Measurements from ENCODE around the gene ECE1. TPM values are rescaled to one million over a fixed set of nuclear protein-coding genes. Genes with fewer than 3 reads are reported as not detected.
"Not testable (repeated sequence)": the region's sequence is repeated elsewhere in the genome, so short reads cannot be mapped to it uniquely, and the experiment has no call there.

ECE1 gene
- total and polyA plus RNA-seq, 2 experiments from 2014 or later, result 42.4 to 59.1 TPM

- TF ChIP-seq CTCF (IDR thresholded peaks at IDR 0.05; ENCODE audit: low read depth, low read length), result no peak
- DNase-seq (ENCODE audit: low read depth in 1 of 2, low spot score in 1 of 2), result no peak
Measured at GRCh38 chr1:21206117-21206516, 84.1 kb downstream of the ECE1 start.

DNA sequence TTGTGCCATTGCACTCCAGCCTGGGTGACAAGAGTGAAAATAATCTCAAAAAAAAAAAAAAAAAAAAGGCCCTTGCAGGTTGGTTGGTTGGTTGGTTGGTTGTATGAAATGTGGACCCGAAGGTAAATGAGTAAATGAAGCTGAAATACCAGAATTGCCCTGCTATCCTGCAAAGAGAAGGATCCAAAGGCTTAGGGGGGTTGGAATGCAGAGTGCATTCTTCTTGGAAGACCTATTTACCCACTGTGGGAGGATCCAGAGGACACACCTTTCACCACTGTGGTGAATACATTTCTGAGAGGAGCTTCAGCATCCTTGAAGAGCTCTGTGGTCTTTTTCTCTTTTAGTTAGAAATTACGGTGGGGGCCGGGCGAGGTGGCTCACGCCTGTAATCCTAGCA is 84.8 kb downstream of the ECE1 start:
- no peak for DNase-seq (ENCODE audit: low read depth in 1 of 2, low spot score in 1 of 2)
- Histone ChIP-seq H3K9me3 (ENCODE audit: low read depth) (no peaks in the 10 kb centered on the region), H3K4me1 (ENCODE audit: low read depth) (no peaks in the 10 kb centered on the region), H3K36me3 (no peaks in the 10 kb centered on the region), H3K27me3 (no peaks in the 10 kb centered on the region), H3K4me3 (no peak overlapping the region), H3K27ac (no peak overlapping the region)
- TF ChIP-seq CTCF (IDR thresholded peaks at IDR 0.05; ENCODE audit: low read depth, low read length), result no peak

More at GRCh38 chr1:21206117-21206516, 84.1 kb downstream of the ECE1 start:
- H3K27me3 ChIP-seq, result no peaks in the 10 kb centered on the region
- no peaks in the 10 kb centered on the region for H3K4me1 ChIP-seq (ENCODE audit: low read depth)
- no peak overlapping the region for H3K27ac ChIP-seq
- H3K36me3 ChIP-seq, result no peaks in the 10 kb centered on the region
- no peaks in the 10 kb centered on the region for H3K9me3 ChIP-seq (ENCODE audit: low read depth)
- H3K4me3 ChIP-seq, result no peak overlapping the region

DNA sequence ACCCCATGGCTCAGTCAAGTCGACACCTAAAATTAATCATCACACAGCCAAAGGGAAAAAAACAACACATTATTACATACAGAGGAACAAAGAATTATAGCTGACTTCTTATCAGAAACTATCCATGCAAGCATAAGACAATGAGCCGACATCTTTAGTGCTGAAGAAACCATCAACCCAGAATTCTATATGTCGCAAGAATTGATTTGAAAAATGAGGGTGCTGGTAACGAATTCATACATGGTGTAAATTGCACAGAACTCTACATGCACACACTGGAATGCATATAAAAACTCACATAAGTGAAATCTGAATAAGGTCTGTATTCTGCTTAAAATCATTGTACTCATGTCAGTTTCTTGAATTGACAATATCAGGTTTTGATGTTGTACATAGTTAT is 88.6 kb downstream of the ECE1 start:
- Histone ChIP-seq H3K27ac (no peak overlapping the region), H3K9me3 (ENCODE audit: low read depth) (no peaks in the 10 kb centered on the region), H3K4me1 (ENCODE audit: low read depth) (no peaks in the 10 kb centered on the region), H3K27me3 (peaks cover 3% of the 10 kb centered on the region), H3K36me3 (no peaks in the 10 kb centered on the region), H3K4me3 (no peak overlapping the region)
- DNase-seq (ENCODE audit: low read depth in 1 of 2, low spot score in 1 of 2), result no peak
- no peak for TF ChIP-seq CTCF (IDR thresholded peaks at IDR 0.05; ENCODE audit: low read depth, low read length)

DNA sequence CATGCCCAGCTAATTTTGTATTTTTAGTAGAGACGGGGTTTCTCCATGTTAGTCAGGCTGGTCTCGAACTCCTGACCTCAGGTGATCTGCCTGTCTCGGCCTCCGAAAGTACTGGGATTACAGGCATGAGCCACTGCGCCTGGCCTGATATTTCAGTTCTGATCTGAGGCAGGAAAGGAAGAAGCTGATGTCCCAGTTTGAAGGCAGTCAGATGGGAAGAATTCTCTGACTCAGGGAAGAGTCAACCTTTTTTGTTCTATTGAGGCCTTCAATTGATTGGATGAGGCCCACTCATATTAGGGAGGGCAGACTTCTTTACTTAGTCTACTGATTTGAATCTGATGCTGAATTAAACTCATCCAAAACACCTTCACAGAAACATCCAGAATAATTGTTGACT is 89.0 kb downstream of the ECE1 start:
- H3K36me3 ChIP-seq; H3K27ac ChIP-seq; H3K9me3 ChIP-seq (ENCODE audit: low read depth); H3K4me3 ChIP-seq; H3K4me1 ChIP-seq (ENCODE audit: low read depth); H3K27me3 ChIP-seq; DNase-seq (ENCODE audit: low read depth in 1 of 2, low spot score in 1 of 2): not testable (repeated sequence)

GRCh38 chr1:21200767-21201166 is 89.5 kb downstream of the ECE1 start:
- no peak for TF ChIP-seq CTCF (IDR thresholded peaks at IDR 0.05; ENCODE audit: low read depth, low read length)
- Histone ChIP-seq H3K9me3 (ENCODE audit: low read depth) (no peaks in the 10 kb centered on the region), H3K4me3 (no peak overlapping the region), H3K36me3 (no peaks in the 10 kb centered on the region), H3K4me1 (ENCODE audit: low read depth) (no peaks in the 10 kb centered on the region), H3K27ac (no peak overlapping the region), H3K27me3 (peaks cover 3% of the 10 kb centered on the region)
- DNase-seq (ENCODE audit: low read depth in 1 of 2, low spot score in 1 of 2), result peak in 1 of 2 donors; percentile 58

- Histone ChIP-seq H3K27ac (no peak overlapping the region), H3K4me1 (ENCODE audit: low read depth) (no peaks in the 10 kb centered on the region), H3K9me3 (ENCODE audit: low read depth) (no peaks in the 10 kb centered on the region), H3K36me3 (no peaks in the 10 kb centered on the region), H3K27me3 (peaks cover 3% of the 10 kb centered on the region), H3K4me3 (no peak overlapping the region)
- DNase-seq (ENCODE audit: low read depth in 1 of 2, low spot score in 1 of 2), result no peak
- no peak for TF ChIP-seq CTCF (IDR thresholded peaks at IDR 0.05; ENCODE audit: low read depth, low read length)
Measured at GRCh38 chr1:21198929-21199328, 91.3 kb downstream of the ECE1 start.

Data from cardiac muscle cell (in vitro differentiated cells and primary cell).